WTC11 (cell line): Measurements from ENCODE around the gene ADCYAP1R1.

ENCODE experiments used
- ELF4 ChIP-seq: sonication (generic); formaldehyde crosslinking; IDR thresholded peaks from 2 replicates; pipeline ENCODE4 v1.8.1; 2022; ENCODE audit warnings: low read depth, mild to moderate bottlenecking, moderate library complexity, missing genetic modification reagents
- FOXP1 ChIP-seq: sonication (generic); formaldehyde crosslinking; IDR thresholded peaks from 2 replicates; pipeline ENCODE4 v1.8.0; 2022; ENCODE audit warnings: missing genetic modification reagents, mild to moderate bottlenecking, moderate library complexity, borderline replicate concordance
- JUN ChIP-seq: sonication (generic); formaldehyde crosslinking; IDR thresholded peaks from 2 replicates; pipeline ENCODE4 v1.8.0; 2023; ENCODE audit warnings: mild to moderate bottlenecking, missing genetic modification reagents
- NR2C2 ChIP-seq: sonication (generic); formaldehyde crosslinking; IDR thresholded peaks from 2 replicates; pipeline ENCODE4 v1.8.0; 2022; ENCODE audit warnings: mild to moderate bottlenecking, missing genetic modification reagents
- SP1 ChIP-seq: sonication (generic); formaldehyde crosslinking; conservative IDR thresholded peaks from 2 replicates; pipeline ENCODE4 v1.8.1; 2022; ENCODE audit warnings: missing genetic modification reagents
- TCF7 ChIP-seq: sonication (generic); formaldehyde crosslinking; IDR thresholded peaks from 2 replicates; pipeline ENCODE4 v1.8.0; 2022; ENCODE audit warnings: mild to moderate bottlenecking, low read depth, missing genetic modification reagents, moderate library complexity
- ZNF121 ChIP-seq: sonication (generic); formaldehyde crosslinking; IDR thresholded peaks from 2 replicates; pipeline ENCODE4 v1.8.0; 2023; ENCODE audit warnings: missing genetic modification reagents
- ZNF317 ChIP-seq: sonication (generic); formaldehyde crosslinking; IDR thresholded peaks from 2 replicates; pipeline ENCODE4 v1.8.1; 2023; ENCODE audit warnings: low read depth, mild to moderate bottlenecking, moderate library complexity, missing genetic modification reagents, borderline replicate concordance
- ZNF396 ChIP-seq: fragments of 250-450 bp; sonication (Bioruptor Pico); IDR thresholded peaks from 2 replicates; pipeline ENCODE4 v1.8.0; 2021; ENCODE audit warnings: mild to moderate bottlenecking, moderate library complexity, borderline replicate concordance
- ZNF416 ChIP-seq: fragments of 250-450 bp; sonication (Bioruptor Pico); IDR thresholded peaks from 2 replicates; pipeline ENCODE4 v1.9.0; 2021; ENCODE audit warnings: mild to moderate bottlenecking, inconsistent platforms
- TF ChIP-seq, protein P1 (sequence below): fragments of 200-600 bp; IDR thresholded peaks from 2 replicates; pipeline ENCODE4 v1.8.0; 2022; ENCODE audit warnings: antibody characterized with exemption
- TF ChIP-seq, protein P2 (sequence below): sonication (generic); formaldehyde crosslinking; IDR thresholded peaks from 2 replicates; pipeline ENCODE4 v1.8.1; 2022; ENCODE audit warnings: low read depth, mild to moderate bottlenecking, moderate library complexity, missing genetic modification reagents, borderline replicate concordance
- TF ChIP-seq, protein P3 (sequence below): sonication (generic); formaldehyde crosslinking; IDR thresholded peaks from 2 replicates; pipeline ENCODE4 v1.8.1; 2023; ENCODE audit warnings: mild to moderate bottlenecking, missing genetic modification reagents

DNA sequence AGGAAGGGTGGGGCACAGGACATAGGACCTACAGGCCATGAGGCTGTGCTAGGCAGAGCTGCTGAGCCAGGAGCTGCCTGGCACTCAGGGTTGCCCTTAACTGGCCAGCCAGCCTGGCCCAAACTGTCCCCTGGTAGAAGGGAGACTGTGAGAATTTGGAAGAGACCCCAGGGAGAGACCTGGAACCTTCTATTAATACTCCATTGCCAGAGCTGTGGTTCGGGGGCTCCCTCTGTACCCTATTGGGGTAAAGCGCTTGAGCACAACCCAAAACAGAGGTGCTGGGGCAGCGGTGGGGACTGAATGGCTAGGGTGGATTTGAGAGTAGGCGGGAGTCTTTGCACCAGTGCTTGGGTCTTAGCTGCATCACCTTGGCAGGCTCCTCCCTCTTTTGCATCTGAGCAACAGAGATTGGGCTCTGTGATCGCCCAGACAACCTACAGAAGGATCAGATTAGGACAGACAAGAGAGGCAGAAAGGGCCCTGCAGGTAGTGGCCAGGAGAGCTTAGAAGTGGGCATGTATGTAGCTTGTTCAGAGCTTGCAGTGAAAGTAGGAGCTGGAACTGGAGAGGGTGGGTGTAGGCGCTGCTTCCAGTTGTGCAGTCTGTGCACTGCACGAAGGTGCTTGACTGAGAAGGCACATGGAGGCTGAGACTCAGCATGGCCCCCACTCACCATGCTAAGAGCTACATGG lies 53.3 kb downstream of the ADCYAP1R1 start:
- TF ChIP-seq, protein P1, sequence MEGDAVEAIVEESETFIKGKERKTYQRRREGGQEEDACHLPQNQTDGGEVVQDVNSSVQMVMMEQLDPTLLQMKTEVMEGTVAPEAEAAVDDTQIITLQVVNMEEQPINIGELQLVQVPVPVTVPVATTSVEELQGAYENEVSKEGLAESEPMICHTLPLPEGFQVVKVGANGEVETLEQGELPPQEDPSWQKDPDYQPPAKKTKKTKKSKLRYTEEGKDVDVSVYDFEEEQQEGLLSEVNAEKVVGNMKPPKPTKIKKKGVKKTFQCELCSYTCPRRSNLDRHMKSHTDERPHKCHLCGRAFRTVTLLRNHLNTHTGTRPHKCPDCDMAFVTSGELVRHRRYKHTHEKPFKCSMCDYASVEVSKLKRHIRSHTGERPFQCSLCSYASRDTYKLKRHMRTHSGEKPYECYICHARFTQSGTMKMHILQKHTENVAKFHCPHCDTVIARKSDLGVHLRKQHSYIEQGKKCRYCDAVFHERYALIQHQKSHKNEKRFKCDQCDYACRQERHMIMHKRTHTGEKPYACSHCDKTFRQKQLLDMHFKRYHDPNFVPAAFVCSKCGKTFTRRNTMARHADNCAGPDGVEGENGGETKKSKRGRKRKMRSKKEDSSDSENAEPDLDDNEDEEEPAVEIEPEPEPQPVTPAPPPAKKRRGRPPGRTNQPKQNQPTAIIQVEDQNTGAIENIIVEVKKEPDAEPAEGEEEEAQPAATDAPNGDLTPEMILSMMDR = no peak
- TF ChIP-seq ZNF121 (CRISPR knock-in tag) (no peak), FOXP1 (no peak), ELF4 (no peak), ZNF317 (CRISPR knock-in tag) (no peak), SP1 (CRISPR knock-in tag) (no peak), JUN (CRISPR knock-in tag) (no peak), ZNF416 (no peak), ZNF396 (CRISPR knock-in tag) (no peak), TCF7 (CRISPR knock-in tag) (no peak), NR2C2 (CRISPR knock-in tag) (no peak)
- TF ChIP-seq, protein P2, sequence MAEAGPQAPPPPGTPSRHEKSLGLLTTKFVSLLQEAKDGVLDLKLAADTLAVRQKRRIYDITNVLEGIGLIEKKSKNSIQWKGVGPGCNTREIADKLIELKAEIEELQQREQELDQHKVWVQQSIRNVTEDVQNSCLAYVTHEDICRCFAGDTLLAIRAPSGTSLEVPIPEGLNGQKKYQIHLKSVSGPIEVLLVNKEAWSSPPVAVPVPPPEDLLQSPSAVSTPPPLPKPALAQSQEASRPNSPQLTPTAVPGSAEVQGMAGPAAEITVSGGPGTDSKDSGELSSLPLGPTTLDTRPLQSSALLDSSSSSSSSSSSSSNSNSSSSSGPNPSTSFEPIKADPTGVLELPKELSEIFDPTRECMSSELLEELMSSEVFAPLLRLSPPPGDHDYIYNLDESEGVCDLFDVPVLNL (CRISPR knock-in tag) = no peak
- TF ChIP-seq, protein P3, sequence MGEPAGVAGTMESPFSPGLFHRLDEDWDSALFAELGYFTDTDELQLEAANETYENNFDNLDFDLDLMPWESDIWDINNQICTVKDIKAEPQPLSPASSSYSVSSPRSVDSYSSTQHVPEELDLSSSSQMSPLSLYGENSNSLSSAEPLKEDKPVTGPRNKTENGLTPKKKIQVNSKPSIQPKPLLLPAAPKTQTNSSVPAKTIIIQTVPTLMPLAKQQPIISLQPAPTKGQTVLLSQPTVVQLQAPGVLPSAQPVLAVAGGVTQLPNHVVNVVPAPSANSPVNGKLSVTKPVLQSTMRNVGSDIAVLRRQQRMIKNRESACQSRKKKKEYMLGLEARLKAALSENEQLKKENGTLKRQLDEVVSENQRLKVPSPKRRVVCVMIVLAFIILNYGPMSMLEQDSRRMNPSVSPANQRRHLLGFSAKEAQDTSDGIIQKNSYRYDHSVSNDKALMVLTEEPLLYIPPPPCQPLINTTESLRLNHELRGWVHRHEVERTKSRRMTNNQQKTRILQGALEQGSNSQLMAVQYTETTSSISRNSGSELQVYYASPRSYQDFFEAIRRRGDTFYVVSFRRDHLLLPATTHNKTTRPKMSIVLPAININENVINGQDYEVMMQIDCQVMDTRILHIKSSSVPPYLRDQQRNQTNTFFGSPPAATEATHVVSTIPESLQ (CRISPR knock-in tag) = no peak
